Measurements from ENCODE around the gene GGT5. TPM values are rescaled to one million over a fixed set of nuclear protein-coding genes. Genes with fewer than 3 reads are reported as not detected.
A peak's percentile ranks its signal among the peaks of the same experiment; 100 is the strongest.
"Not testable (repeated sequence)": the region's sequence is repeated elsewhere in the genome, so short reads cannot be mapped to it uniquely, and the experiment has no call there.

Gene GGT5
- total RNA-seq, 6 experiments from 2014 or later, result 0.17 to 0.61 (median 0.27) TPM

DNA sequence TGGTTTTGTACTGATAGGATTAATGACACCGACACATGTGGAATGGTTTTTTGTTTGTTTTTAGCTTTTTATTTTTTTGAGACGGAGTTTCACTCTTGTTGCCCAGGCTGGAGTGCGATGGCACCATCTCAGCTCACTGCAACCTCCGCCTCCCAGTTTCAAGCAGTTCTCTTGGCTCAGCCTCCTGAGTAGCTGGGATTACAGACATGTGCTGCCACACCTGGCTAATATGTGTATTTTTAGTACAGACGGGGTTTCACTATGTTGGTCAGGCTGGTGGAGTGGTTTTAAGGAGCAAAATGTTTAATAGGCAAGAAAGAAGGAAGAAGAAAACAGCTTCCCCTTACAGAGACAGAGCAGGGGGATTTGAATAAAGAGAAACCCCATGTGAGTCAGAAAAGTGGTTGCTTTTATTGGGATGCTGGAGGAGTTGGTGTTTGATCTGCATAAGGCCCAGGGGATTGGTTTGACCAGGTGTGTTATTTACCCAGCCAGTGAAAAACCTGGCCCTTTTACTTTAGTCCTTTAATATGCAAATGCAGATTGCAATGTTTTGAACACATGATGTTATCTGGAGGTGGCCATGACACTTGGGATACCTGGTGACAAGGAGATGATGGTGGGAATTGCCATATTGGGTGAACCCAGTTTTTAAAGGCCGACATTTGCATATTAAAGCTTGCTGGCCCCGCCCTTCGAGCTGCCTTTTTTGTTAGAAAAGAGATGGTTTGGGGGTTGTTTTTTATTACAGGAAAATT, 39.3 kb downstream of the GGT5 start:
- DNase-seq, result no peak
- Mint-ChIP-seq H3K27ac (peak overlapping the region; percentile 70), H3K4me1 (ENCODE audit: low read depth) (peaks cover 84% of the 10 kb centered on the region), H3K4me3 (peak overlapping the region; percentile 51), H3K36me3 (ENCODE audit: low read depth) (peaks cover 7% of the 10 kb centered on the region; the same call in 1 of the 2 replicates), H3K9me3 (no peaks in the 10 kb centered on the region), H3K27me3 (ENCODE audit: insufficient read depth) (no peaks in the 10 kb centered on the region)
- TF ChIP-seq, protein P1, sequence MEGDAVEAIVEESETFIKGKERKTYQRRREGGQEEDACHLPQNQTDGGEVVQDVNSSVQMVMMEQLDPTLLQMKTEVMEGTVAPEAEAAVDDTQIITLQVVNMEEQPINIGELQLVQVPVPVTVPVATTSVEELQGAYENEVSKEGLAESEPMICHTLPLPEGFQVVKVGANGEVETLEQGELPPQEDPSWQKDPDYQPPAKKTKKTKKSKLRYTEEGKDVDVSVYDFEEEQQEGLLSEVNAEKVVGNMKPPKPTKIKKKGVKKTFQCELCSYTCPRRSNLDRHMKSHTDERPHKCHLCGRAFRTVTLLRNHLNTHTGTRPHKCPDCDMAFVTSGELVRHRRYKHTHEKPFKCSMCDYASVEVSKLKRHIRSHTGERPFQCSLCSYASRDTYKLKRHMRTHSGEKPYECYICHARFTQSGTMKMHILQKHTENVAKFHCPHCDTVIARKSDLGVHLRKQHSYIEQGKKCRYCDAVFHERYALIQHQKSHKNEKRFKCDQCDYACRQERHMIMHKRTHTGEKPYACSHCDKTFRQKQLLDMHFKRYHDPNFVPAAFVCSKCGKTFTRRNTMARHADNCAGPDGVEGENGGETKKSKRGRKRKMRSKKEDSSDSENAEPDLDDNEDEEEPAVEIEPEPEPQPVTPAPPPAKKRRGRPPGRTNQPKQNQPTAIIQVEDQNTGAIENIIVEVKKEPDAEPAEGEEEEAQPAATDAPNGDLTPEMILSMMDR (IDR thresholded peaks at IDR 0.05), result peak; percentile 27; the same call in 1 of the 2 replicates

DNA sequence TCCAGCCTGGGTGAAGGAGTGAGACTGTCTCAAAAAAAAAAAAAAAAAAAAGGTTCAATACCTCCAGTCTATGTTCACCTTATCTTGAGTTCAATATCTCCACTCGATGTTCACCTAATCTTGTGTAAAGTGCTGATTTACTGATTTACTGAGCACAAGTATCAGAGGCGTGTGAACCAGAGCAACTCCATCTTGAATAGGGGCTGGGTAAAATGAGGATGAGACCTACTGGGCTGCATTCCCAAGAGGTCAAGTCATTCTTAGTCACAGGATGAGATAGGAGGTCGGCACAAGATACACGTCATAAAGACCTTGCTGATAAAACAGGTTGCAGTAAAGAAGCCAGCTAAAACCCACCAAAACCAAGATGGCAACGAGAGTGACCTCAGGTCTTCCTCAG, 41.0 kb downstream of the GGT5 start:
- peaks cover 82% of the 10 kb centered on the region for H3K4me1 Mint-ChIP-seq (ENCODE audit: low read depth)
- not testable (repeated sequence) for DNase-seq; H3K4me3 Mint-ChIP-seq; H3K27me3 Mint-ChIP-seq (ENCODE audit: insufficient read depth); H3K36me3 Mint-ChIP-seq (ENCODE audit: low read depth); H3K9me3 Mint-ChIP-seq
- peak overlapping the region; percentile 43; the same call in 1 of the 2 replicates for H3K27ac Mint-ChIP-seq

DNA sequence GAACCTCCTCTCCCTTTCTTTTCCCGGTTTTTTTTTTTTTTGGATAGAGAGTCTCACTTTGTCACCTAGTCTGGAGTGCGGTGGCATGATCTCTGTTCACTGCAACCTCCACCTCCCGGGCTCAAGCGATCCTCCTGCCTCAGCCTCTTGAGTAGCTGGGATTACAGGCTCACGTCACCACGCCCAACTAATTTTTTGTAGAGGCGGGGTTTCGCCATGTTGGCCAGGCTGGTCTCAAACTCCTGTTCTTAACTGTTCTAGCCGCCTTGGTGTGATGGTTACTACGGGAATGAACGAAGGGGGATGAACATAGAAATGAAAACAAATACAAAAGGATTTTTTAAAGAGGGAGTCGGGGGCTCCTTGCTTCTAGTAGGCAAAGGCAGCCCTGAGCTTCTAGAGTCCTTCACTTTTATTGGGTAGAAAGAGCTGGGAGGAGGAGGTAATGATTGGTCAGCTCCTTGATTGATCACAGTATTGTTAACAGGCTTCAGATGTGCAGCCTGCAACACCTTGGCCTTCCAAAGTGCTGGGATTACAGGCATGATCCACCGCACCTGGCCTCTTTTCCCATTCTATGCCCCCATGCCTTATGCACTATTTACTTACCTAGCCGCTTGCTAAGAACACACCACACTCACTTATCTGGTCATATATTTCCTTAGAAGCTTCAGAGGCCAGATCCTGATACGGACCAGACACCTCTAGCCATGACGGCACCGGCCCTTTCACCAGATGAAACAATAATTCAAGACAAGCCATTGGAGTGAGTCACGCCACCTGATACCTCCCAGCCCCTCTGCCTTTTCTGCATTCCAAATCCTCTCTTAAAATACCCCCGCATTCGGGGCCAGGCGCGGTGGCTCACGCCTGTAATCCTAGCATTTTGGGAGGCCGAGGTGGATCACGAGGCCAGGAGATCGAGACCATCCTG, 42.9 kb downstream of the GGT5 start:
- H3K27me3 Mint-ChIP-seq (ENCODE audit: insufficient read depth), result peaks cover 4% of the 10 kb centered on the region
- TF ChIP-seq, protein P1 (IDR thresholded peaks at IDR 0.05), result no peak
- peak overlapping the region; percentile 71 for H3K27ac Mint-ChIP-seq
- peaks cover 73% of the 10 kb centered on the region for H3K4me1 Mint-ChIP-seq (ENCODE audit: low read depth)
- no peak for DNase-seq
- no peak overlapping the region for H3K4me3 Mint-ChIP-seq
- peaks cover 7% of the 10 kb centered on the region; the same call in 1 of the 2 replicates for H3K36me3 Mint-ChIP-seq (ENCODE audit: low read depth)
- H3K9me3 Mint-ChIP-seq, result no peaks in the 10 kb centered on the region

DNA sequence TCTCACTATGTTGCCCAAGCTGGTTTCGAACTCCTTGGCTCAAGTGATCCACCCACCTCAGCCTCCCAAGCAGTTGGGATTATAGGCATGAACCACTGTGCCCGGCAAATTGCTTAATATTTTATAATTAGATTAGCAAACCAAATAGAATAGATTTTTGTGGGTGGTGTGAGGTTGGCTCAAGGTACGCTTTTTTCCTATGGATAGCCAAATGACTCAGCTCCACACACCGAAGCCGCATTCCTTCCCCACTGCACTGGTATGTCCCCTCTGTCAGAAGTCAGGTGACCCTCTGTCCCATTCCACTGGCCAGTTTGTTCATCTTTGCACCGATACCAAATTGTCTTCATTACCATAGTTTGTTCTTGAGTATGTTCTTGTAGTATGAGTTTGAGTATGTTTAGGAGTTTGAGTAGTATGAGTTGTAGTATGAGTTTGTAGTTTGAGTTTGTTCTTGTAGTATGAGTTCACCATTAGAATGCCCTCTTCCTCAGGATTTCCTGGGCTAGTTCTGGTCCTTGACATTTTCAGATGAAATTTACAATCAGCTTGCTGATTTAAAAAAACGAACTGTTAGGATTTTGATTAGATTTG, 44.2 kb downstream of the GGT5 start:
- Mint-ChIP-seq H3K9me3 (no peaks in the 10 kb centered on the region), H3K27me3 (ENCODE audit: insufficient read depth) (peaks cover 7% of the 10 kb centered on the region), H3K27ac (peak overlapping the region; percentile 71), H3K4me3 (peak overlapping the region; percentile 18; the same call in 1 of the 2 replicates), H3K4me1 (ENCODE audit: low read depth) (peaks cover 62% of the 10 kb centered on the region), H3K36me3 (ENCODE audit: low read depth) (peaks cover 7% of the 10 kb centered on the region; the same call in 1 of the 2 replicates)
- TF ChIP-seq, protein P1 (IDR thresholded peaks at IDR 0.05), result no peak
- peak; percentile 68 for DNase-seq

DNA sequence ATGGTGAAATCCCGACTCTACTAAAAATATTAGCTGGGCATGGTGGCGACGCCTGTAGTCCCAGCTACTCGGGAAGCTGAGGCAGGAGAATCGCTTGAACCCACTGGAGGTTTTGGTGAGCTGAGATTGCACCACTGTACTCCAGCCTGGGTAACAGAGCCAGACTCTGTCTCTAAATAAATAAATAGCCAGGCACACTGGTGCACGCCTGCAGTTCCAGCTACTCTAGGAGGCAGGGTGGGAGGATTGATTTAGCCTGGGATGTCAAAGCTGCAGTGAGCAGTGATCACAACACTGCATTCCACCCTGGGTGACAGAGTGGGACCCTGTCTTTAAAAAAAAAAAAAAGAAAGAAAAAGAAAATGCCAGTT, 46.2 kb downstream of the GGT5 start:
- Mint-ChIP-seq H3K4me3 (no peak overlapping the region), H3K4me1 (ENCODE audit: low read depth) (peaks cover 42% of the 10 kb centered on the region), H3K9me3 (no peaks in the 10 kb centered on the region), H3K27ac (no peak overlapping the region), H3K36me3 (ENCODE audit: low read depth) (no peaks in the 10 kb centered on the region), H3K27me3 (ENCODE audit: insufficient read depth) (peaks cover 7% of the 10 kb centered on the region)
- DNase-seq, result no peak
- TF ChIP-seq, protein P1 (IDR thresholded peaks at IDR 0.05), result no peak

Data from HFFc6 (cell line).